Activated T-helper 2 cell treated with anti-CD3 and anti-CD28 coated beads, Interferon-gamma antibody, Interleukin-2, Interleukin-4, amounts not matched to agents 10 μg/mL and 5 μg/mL and 100 μg/mL, durations not matched to agents 14 hours and 24 hours and 36 hours (primary cell): ENCODE measurements around the gene NLRP11. TPM values are rescaled to one million over a fixed set of nuclear protein-coding genes. Genes with fewer than 3 reads are reported as not detected.
"Not testable (repeated sequence)": the region's sequence is repeated elsewhere in the genome, so short reads cannot be mapped to it uniquely, and the experiment has no call there.

Experiments used
- DNase-seq: peaks from one replicate; pipeline ENCODE4 v3.0.0; 2021; ENCODE audit warnings: low spot score
- H3K27ac Mint-ChIP-seq: one replicate; pipeline ENCODE4 v1.8.0; 2021; ENCODE audit warnings: mixed read lengths
- H3K27me3 Mint-ChIP-seq: one replicate; pipeline ENCODE4 v1.8.0; 2021; ENCODE audit warnings: low read depth, mixed read lengths
- H3K36me3 Mint-ChIP-seq: one replicate; pipeline ENCODE4 v1.8.0; 2021; ENCODE audit warnings: low read depth, mixed read lengths
- H3K4me1 Mint-ChIP-seq: one replicate; pipeline ENCODE4 v1.8.0; 2021; ENCODE audit warnings: low read depth, mixed read lengths
- H3K4me3 Mint-ChIP-seq: one replicate; pipeline ENCODE4 v1.8.0; 2021; ENCODE audit warnings: low read depth, mild to moderate bottlenecking, moderate library complexity, mixed read lengths
- H3K9me3 Mint-ChIP-seq: one replicate; pipeline ENCODE4 v1.8.0; 2021; ENCODE audit warnings: mixed read lengths
- intact Hi-C: fragments of 100-400 bp; cut with micrococcal nuclease; formaldehyde crosslinking; loops from one replicate; pipeline ENCODE4 v1.15.1; 2023
- total RNA-seq: library from RNA; stranded (reverse); gene quantifications from 2 replicates; pipeline ENCODE4 v1.2.3, GENCODE V29; 2022

NLRP11 gene
- total RNA-seq, 1 donor from 2014 or later, result not detected

GRCh38 chr19:55766466-55766865 is 65.3 kb downstream of the NLRP11 start:
- DNase-seq, result no peak
- Mint-ChIP-seq H3K27ac (no peak overlapping the region), H3K4me3 (no peak overlapping the region), H3K9me3 (peaks cover 26% of the 10 kb centered on the region), H3K27me3 (no peaks in the 10 kb centered on the region), H3K36me3 (no peaks in the 10 kb centered on the region), H3K4me1 (no peaks in the 10 kb centered on the region)
- intact Hi-C loops, result no loop called here

GRCh38 chr19:55758797-55759196 is 73.0 kb downstream of the NLRP11 start, which contains the start of gene RFPL4A:
RFPL4A (plus strand) TSS chr19:55759097; CDS start chr19:55761801, 2,704 bp downstream.
- H3K27ac Mint-ChIP-seq, H3K36me3 Mint-ChIP-seq, intact Hi-C loops, DNase-seq, H3K4me1 Mint-ChIP-seq, H3K27me3 Mint-ChIP-seq, H3K4me3 Mint-ChIP-seq: not testable (repeated sequence)
- H3K9me3 Mint-ChIP-seq, result peaks cover 16% of the 10 kb centered on the region

DNA sequence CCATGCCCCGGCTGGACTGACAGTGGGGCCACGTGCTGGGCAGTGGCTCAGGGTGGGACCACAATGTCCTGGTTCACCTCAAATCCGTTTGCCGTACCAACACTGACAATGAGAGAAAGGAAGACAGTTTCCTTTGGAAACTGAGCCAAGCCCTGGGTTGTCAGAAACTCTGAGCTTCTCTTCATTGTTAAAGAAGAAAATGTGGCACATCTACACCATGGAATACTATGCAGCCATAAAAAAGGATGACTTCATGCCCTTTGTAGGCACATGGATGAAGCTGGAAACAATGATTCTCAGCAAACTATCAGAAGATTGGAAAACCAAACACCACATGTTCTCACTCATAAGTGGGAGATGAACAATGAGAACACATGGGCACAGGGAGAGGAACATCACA is 75.0 kb downstream of the NLRP11 start:
- H3K36me3 Mint-ChIP-seq, H3K27ac Mint-ChIP-seq: not testable (repeated sequence)

GRCh38 chr19:55753401-55753800 is 78.4 kb downstream of the NLRP11 start:
- no peaks in the 10 kb centered on the region for H3K36me3 Mint-ChIP-seq
- H3K4me3 Mint-ChIP-seq, result no peak overlapping the region
- intact Hi-C loops, result no loop called here
- peaks cover 19% of the 10 kb centered on the region for H3K9me3 Mint-ChIP-seq
- DNase-seq, result no peak
- H3K27me3 Mint-ChIP-seq, result no peaks in the 10 kb centered on the region
- H3K27ac Mint-ChIP-seq, result no peak overlapping the region
- H3K4me1 Mint-ChIP-seq, result no peaks in the 10 kb centered on the region

More for the DNA sequence above, 75.0 kb downstream of the NLRP11 start:
- H3K27me3 Mint-ChIP-seq, H3K4me3 Mint-ChIP-seq, intact Hi-C loops, DNase-seq, H3K4me1 Mint-ChIP-seq: not testable (repeated sequence)
- peaks cover 21% of the 10 kb centered on the region for H3K9me3 Mint-ChIP-seq

DNA sequence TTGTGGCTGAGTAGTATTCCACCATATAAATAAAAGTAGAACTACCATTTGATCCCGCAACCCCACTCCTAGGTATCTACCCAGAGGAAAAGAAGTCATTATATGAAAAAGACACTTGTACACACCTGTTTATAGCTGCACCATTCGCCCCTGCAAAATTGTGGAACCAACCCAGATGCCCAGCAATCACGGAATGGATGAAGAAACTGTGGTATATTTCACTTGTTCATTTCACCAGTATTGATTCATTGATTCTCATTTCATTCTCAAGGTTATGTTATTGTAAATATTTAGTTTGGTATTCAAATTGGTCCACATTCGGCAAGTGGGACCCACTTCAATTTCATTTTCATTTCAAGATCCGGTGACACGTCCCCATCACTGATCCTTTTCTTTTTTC is 81.1 kb downstream of the NLRP11 start:
- Mint-ChIP-seq H3K27me3 (no peaks in the 10 kb centered on the region), H3K4me3 (no peak overlapping the region), H3K27ac (no peak overlapping the region), H3K4me1 (no peaks in the 10 kb centered on the region), H3K9me3 (peaks cover 9% of the 10 kb centered on the region), H3K36me3 (no peaks in the 10 kb centered on the region)
- intact Hi-C loops, result no loop called here
- DNase-seq, result no peak

- no peak for DNase-seq
- H3K9me3 Mint-ChIP-seq, result peaks cover 7% of the 10 kb centered on the region
- H3K4me1 Mint-ChIP-seq, result no peaks in the 10 kb centered on the region
- H3K27me3 Mint-ChIP-seq, result no peaks in the 10 kb centered on the region
- H3K27ac Mint-ChIP-seq, result no peak within 1 kb of the TSS
- no peaks in the 10 kb centered on the region for H3K36me3 Mint-ChIP-seq
- intact Hi-C loops, result no loop called here
- H3K4me3 Mint-ChIP-seq, result no peak within 1 kb of the TSS
These were observed 93.5 kb downstream of the NLRP11 start, which contains the start of gene NLRP9 for GRCh38 chr19:55738302-55738701. NLRP9 (minus strand) TSS chr19:55738402; CDS start chr19:55738374, 28 bp downstream.

Other genes with a start within 250 kb of the NLRP11 start
- 18.2 and 18.9 TPM in 2 replicates for gene FIZ1, start 232.5 kb downstream of the NLRP11 start, total RNA-seq
- gene ZNF524, start 231.7 kb downstream of the NLRP11 start, total RNA-seq, result 18.4 and 19.7 TPM in 2 replicates
- 13.5 and 13.6 TPM in 2 replicates for gene ZNF865, start 226.4 kb downstream of the NLRP11 start, total RNA-seq
- gene ZNF784, start 207.4 kb downstream of the NLRP11 start, total RNA-seq, result 4.3 and 4.9 TPM in 2 replicates
- gene ZNF580, start 191.0 kb downstream of the NLRP11 start, total RNA-seq, result 32.1 and 33.3 TPM in 2 replicates
- gene ZNF581, start 188.3 kb downstream of the NLRP11 start, total RNA-seq, result 26.6 and 27.0 TPM in 2 replicates
- gene CCDC106, start 183.8 kb downstream of the NLRP11 start, total RNA-seq, result 7.2 and 8.1 TPM in 2 replicates
- gene U2AF2, start 177.0 kb downstream of the NLRP11 start, total RNA-seq, result 344 and 351 TPM in 2 replicates
- 40.3 and 41.8 TPM in 2 replicates for gene EPN1, start 156.8 kb downstream of the NLRP11 start, total RNA-seq
- gene NLRP9, start 93.6 kb downstream of the NLRP11 start, total RNA-seq, result not detected in 2 replicates
- gene RFPL4A, start 72.9 kb downstream of the NLRP11 start, total RNA-seq, result not detected in 2 replicates
- not detected in 2 replicates for gene RFPL4AL1, start 62.9 kb downstream of the NLRP11 start, total RNA-seq
- not detected in 2 replicates for gene NLRP4, start 4.5 kb upstream of the NLRP11 start, total RNA-seq
- gene NLRP13, start 100.3 kb upstream of the NLRP11 start, total RNA-seq, result not detected in 2 replicates
- gene NLRP8, start 115.8 kb upstream of the NLRP11 start, total RNA-seq, result not detected in 2 replicates
- not detected in 2 replicates for gene NLRP5, start 154.8 kb upstream of the NLRP11 start, total RNA-seq